ENCODE data around the gene SPNS3. TPM values are rescaled to one million over a fixed set of nuclear protein-coding genes. Genes with fewer than 3 reads are reported as not detected.

The SPNS3 gene
- total RNA-seq, 1 experiment from 2014 or later, result 0.37 TPM

- TF ChIP-seq, protein P1, sequence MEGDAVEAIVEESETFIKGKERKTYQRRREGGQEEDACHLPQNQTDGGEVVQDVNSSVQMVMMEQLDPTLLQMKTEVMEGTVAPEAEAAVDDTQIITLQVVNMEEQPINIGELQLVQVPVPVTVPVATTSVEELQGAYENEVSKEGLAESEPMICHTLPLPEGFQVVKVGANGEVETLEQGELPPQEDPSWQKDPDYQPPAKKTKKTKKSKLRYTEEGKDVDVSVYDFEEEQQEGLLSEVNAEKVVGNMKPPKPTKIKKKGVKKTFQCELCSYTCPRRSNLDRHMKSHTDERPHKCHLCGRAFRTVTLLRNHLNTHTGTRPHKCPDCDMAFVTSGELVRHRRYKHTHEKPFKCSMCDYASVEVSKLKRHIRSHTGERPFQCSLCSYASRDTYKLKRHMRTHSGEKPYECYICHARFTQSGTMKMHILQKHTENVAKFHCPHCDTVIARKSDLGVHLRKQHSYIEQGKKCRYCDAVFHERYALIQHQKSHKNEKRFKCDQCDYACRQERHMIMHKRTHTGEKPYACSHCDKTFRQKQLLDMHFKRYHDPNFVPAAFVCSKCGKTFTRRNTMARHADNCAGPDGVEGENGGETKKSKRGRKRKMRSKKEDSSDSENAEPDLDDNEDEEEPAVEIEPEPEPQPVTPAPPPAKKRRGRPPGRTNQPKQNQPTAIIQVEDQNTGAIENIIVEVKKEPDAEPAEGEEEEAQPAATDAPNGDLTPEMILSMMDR (IDR thresholded peaks at IDR 0.05 in 2 of 3, conservative IDR thresholded peaks at IDR 0.05 in 1 of 3; ENCODE audit: borderline replicate concordance in 1 of 3, insufficient read depth in 1 of 3, low read depth in 2 of 3, low read length in 2 of 3), result no peak
- TF ChIP-seq POLR2AphosphoS5 (IDR thresholded peaks at IDR 0.05; ENCODE audit: low read depth, low read length) (no peak), SRF (IDR thresholded peaks at IDR 0.05; ENCODE audit: low read depth) (no peak), TCF7L2 (IDR thresholded peaks at IDR 0.05; ENCODE audit: borderline replicate concordance, extremely low read depth, insufficient read depth, insufficient read length) (no peak), CEBPB (IDR thresholded peaks at IDR 0.05; ENCODE audit: low read depth) (no peak), CBX3 (IDR thresholded peaks at IDR 0.05; ENCODE audit: low read depth) (no peak), RAD21 (IDR thresholded peaks at IDR 0.05; ENCODE audit: low read depth) (no peak), YY1 (IDR thresholded peaks at IDR 0.05; ENCODE audit: extremely low read depth, insufficient replicate concordance, low read depth, low read length) (no peak), EGR1 (IDR thresholded peaks at IDR 0.05; ENCODE audit: low read depth) (no peak), ELF1 (IDR thresholded peaks at IDR 0.05; ENCODE audit: borderline replicate concordance, low read depth) (no peak), SIN3A (IDR thresholded peaks at IDR 0.05; ENCODE audit: low read depth) (no peak), JUND (IDR thresholded peaks at IDR 0.05) (no peak), ZNF274 (IDR thresholded peaks at IDR 0.05; ENCODE audit: low read depth, low read length) (no peak)
- TF ChIP-seq, protein P2, sequence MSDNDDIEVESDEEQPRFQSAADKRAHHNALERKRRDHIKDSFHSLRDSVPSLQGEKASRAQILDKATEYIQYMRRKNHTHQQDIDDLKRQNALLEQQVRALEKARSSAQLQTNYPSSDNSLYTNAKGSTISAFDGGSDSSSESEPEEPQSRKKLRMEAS (IDR thresholded peaks at IDR 0.05), result no peak
- TF ChIP-seq, protein P3, sequence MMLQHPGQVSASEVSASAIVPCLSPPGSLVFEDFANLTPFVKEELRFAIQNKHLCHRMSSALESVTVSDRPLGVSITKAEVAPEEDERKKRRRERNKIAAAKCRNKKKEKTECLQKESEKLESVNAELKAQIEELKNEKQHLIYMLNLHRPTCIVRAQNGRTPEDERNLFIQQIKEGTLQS (IDR thresholded peaks at IDR 0.05), result no peak
Measured at GRCh38 chr17:4443476-4443875, 9.7 kb downstream of the SPNS3 start (continued).

Measured in HCT116 (cell line).